ENCODE results near the gene AMMECR1.

DNA sequence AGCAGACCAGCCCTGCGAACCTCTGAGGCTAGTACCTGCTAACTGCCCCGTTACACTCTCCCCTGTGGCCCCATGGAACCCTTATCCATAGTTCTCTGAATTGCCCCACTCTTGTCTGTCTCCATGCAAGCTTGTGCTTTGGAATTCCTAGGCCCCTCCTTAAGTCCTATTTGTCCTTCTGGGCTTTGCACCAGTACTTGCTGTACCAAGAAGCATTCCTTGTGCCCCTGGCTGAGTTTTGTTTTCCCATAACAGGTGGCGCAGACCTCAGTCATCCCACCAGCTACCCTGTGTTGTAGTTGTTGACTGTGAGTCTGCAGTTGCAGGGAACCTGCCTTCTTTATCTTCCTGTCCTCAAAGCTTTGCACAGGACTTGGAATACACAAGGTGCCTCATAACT is 147.9 kb downstream of the AMMECR1 start:
- no peak for TF ChIP-seq EZH2 (IDR thresholded peaks at IDR 0.05; ENCODE audit: insufficient read depth, poor library complexity, severe bottlenecking)
- TF ChIP-seq EZH2phosphoT487 (IDR thresholded peaks at IDR 0.05; ENCODE audit: insufficient read depth, low read depth), result no peak

Measured in GM23248 (cell line).